HG03108 (cell line): ENCODE results near the gene DFFB.
A peak's percentile ranks its signal among the peaks of the same experiment; 100 is the strongest.
"Not testable (repeated sequence)": the region's sequence is repeated elsewhere in the genome, so short reads cannot be mapped to it uniquely, and the experiment has no call there.

Source experiments
- ATAC-seq: cut with Tn5 transposase; IDR thresholded peaks from one replicate; pipeline ENCODE4 v1.9.1; 2021; ENCODE audit warnings: moderate library complexity; ENCODE audit not compliant: unreplicated experiment

Gene DFFB

GRCh38 chr1:3856923-3857790 is at the start of gene DFFB, which contains the start of gene CEP104:
Gene DFFB, plus strand, starts transcription at chr1:3857476. Its CDS starts 128 bp downstream, at chr1:3857604.
Gene CEP104, minus strand, starts transcription at chr1:3857211. Its CDS starts 4,804 bp downstream, at chr1:3852407.
- ATAC-seq = peak; percentile 94

GRCh38 chr1:3807769-3808168 is 49.5 kb upstream of the DFFB start:
- no peak for ATAC-seq

- ATAC-seq = no peak
These were observed 47.6 kb upstream of the DFFB start for GRCh38 chr1:3809680-3810079.

- not testable (repeated sequence) for ATAC-seq
These were observed 47.0 kb upstream of the DFFB start for GRCh38 chr1:3810149-3810761.

GRCh38 chr1:3811595-3811911 is 45.7 kb upstream of the DFFB start:
- ATAC-seq = no peak

- ATAC-seq = no peak
These were observed 43.2 kb upstream of the DFFB start for GRCh38 chr1:3814065-3814464.

GRCh38 chr1:3814771-3815561 is 42.3 kb upstream of the DFFB start:
- ATAC-seq = no peak

GRCh38 chr1:3816331-3817137 is 40.7 kb upstream of the DFFB start:
- ATAC-seq = no peak

- ATAC-seq = no peak
These were observed 40.0 kb upstream of the DFFB start for GRCh38 chr1:3817138-3817740.

- no peak for ATAC-seq
These were observed 39.3 kb upstream of the DFFB start for GRCh38 chr1:3817821-3818597.

- no peak for ATAC-seq
These were observed 37.5 kb upstream of the DFFB start for GRCh38 chr1:3819771-3820200.

- no peak for ATAC-seq
These were observed 37.0 kb upstream of the DFFB start for GRCh38 chr1:3820316-3820715.

GRCh38 chr1:3821004-3821403 is 36.3 kb upstream of the DFFB start:
- no peak for ATAC-seq

GRCh38 chr1:3821447-3821846 is 35.8 kb upstream of the DFFB start:
- ATAC-seq = no peak

GRCh38 chr1:3821908-3822307 is 35.4 kb upstream of the DFFB start:
- ATAC-seq = no peak

GRCh38 chr1:3822421-3822820 is 34.9 kb upstream of the DFFB start:
- ATAC-seq = no peak

- ATAC-seq = no peak
These were observed 32.6 kb upstream of the DFFB start for GRCh38 chr1:3824650-3825049.

GRCh38 chr1:3825356-3825755 is 31.9 kb upstream of the DFFB start:
- ATAC-seq = no peak

GRCh38 chr1:3827813-3828307 is 29.4 kb upstream of the DFFB start:
- no peak for ATAC-seq
